ENCODE results near the gene LRFN3. TPM values are rescaled to one million over a fixed set of nuclear protein-coding genes. Genes with fewer than 3 reads are reported as not detected.
"Not testable (repeated sequence)": the region's sequence is repeated elsewhere in the genome, so short reads cannot be mapped to it uniquely, and the experiment has no call there.

The LRFN3 gene
- total RNA-seq, 1 donor from 2014 or later = 2.9 TPM

DNA sequence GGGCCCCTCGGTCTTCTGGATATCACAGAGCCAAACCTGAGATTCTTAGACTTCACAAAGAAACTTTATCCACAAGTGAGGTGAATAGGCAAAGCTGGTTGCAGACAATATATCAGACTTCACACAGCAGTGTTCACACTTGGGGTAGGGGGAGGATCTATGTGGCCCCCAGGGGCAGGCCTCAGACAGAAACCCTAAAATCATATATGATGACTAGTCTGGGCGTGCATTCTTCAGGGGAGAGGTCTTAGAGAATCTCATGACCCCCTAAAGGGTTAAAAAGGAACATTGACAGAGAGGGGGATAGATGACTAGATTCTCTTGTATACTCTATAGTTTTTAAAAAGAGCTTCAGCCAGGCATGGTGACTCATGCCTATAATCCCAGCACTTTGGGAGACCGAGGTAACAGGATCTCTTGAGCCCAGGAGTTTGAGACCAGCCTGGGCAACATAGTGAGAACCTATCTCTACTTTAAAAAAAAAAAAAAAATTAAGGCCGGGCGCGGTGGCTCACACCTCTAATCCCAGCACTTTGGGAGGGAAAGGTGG, 30.9 kb upstream of the LRFN3 start:
- DNase-seq (ENCODE audit: low spot score) = peak; percentile 31

DNA sequence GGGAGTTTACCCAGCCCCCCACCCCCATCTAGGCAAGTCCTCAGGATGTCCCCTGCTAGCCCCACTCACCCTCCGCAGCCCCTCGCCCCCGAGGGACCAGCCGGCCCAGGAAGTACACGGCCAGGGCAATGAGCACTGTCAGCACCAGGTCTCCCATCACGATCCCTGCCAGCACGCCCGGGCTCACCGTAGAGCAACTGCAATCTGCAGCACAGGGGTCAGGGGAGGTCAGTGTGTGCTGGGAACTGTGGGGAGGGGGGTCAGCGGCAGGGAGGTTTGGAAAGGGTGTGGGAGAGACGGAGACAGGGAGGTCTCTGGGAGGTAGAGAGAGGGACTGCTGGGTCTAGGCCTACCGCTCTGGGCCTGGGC, 28.8 kb upstream of the LRFN3 start:
- no peak for DNase-seq (ENCODE audit: low spot score)

DNA sequence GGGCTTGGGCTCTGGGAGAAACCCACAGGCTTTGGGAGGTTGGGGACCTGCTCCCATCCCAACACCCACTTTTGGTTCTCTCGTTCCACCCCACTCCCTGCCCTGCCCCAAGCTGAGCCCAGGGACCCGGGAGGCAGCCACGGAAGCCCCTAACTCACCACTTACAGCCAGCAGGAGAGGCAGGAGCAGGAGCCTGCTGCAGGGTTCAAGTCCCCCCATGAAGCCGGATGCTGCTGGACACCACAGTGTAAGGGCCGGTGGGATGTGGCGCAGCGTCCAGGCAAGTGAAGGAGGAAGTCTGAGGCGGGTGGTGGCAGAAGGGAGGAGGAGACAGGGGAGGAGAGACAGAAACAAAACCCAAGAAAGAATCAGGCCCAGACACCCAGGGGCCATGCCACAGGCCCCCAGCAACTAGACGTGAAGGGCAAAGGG, 28.1 kb upstream of the LRFN3 start, which contains the start of gene TYROBP:
TSS of gene TYROBP (minus strand) at position 286 of the 432 bp plus-strand sequence. CDS start at position 219, 67 bp downstream.
- no peak for DNase-seq (ENCODE audit: low spot score)

DNA sequence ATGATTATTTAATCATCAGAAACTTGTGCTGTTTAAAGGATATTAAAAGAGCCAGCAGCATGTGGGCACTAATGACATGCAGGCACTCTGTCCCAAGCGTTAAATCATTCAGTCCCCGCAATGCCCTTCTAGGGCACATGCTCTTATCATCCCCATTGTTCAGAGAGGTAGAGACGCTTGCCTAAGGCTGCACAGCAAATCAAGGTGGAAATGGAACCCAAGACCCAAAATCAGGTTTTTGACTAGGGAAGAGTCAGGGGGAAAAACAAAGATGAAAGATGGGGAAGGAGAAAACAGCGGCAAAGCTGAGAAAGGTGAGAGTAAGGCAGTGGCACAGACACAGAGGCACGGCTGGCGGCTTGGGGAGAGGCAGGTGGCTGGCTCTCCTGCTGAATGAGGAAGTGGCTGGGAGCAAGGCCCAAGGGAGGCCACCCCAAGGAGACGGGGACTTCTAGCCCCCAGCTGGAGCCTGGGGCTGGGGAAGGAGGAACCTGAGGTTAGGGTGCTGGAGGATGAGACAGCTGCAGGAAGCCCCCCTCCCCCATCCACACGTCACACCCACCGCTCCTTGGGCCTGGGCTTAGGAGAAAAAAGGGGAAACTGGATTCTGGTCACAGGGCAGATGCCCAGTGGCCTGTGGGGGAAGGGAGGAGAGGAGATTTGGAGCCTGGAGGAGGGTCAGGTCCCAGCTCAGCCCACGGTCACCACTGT, 27.0 kb upstream of the LRFN3 start:
- peak; percentile 63 for DNase-seq (ENCODE audit: low spot score)

DNA sequence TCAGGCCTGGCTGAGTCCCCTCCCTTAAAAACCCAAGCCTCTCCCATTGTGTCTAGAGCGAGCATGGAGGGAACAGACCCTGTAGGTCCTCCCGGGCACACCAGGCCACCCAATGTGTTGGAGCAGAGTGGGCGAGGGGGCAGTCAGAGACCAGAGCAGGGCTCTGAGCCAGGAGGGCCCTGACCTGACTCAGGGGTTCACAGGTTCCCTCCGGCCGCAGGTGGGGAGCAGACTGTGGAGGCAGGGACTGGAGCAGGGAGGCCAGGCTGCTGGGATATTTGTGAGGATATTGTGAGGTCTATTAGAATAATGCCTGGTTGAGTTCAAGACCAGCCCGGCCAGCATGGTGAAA, 26.5 kb upstream of the LRFN3 start:
- no peak for DNase-seq (ENCODE audit: low spot score)

DNA sequence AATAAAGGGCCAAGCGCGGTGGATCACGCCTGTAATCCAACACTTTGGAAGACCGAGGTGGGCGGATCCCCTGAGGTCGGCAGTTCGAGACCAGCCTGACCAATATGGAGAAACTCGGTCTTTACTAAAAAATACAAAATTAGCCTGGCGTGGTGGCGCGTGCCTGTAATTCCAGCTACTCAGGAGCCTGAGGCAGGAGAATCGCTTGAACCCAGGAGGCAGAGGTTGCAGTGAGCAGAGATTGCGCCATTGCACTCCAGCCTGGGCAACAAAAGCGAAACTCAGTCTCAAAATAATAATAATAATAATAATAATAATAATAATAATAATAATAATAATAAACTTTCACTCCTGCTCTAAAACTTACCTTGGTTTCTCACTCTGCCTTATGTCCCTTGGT, 25.8 kb upstream of the LRFN3 start:
- not testable (repeated sequence) for DNase-seq (ENCODE audit: low spot score)

DNA sequence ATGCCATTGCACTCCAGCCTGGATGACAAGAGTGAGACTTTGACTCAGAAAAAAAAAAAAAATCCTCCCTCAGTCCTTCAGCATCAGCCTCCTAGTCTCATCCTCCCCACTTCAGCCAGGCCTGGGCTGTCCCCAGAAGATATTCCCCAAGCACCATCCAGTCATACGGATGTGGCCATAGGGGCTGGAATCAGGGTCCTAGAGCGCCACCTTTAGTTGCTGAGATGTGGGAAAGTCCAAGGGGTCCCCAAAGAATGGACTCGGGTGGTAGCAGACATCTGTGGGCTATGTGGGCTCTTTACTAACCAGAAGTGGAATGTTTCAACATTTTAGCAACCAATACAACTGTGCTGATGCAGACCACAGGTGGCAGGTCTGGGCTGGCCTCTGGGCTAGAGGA, 25.0 kb upstream of the LRFN3 start:
- no peak for DNase-seq (ENCODE audit: low spot score)

DNA sequence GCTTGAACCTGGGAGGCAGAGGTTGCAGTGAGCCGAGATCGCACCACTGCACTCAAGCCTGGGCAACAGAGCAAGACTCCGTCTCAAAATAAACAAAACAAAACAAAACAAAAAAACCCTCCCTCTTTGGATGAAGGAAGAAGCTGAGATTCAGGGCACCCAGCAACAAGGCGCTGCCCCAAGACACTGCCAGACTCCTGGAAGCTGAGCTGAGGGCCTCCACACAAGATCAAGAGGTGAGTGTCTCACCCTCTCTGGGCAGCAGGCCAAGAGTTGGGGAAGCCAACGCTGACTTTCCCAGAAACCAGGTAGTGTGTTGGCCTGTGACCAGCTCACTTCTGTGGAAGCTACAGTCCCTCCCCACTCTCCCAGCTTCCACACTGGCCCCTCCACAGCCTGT, 24.4 kb upstream of the LRFN3 start:
- no peak for DNase-seq (ENCODE audit: low spot score)

DNA sequence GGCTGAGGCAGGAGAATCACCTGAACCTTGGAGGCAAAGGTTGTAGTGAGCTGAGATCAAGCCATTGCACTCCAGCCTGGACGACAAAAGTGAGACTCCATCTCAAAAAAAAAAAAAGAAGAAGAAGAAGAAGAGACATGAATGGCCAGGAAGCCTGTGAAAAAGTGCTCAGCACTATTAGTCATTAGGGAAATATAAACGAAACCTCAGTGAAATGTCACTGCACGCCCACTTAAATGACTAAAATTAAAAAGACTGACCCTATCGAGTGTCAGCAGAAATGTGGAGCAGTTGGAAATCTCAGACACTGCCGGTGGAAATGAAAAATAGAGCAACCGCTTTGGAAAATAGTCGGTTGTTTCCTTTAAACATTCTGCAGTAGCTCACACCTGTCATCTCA, 22.6 kb upstream of the LRFN3 start:
- no peak for DNase-seq (ENCODE audit: low spot score)

DNA sequence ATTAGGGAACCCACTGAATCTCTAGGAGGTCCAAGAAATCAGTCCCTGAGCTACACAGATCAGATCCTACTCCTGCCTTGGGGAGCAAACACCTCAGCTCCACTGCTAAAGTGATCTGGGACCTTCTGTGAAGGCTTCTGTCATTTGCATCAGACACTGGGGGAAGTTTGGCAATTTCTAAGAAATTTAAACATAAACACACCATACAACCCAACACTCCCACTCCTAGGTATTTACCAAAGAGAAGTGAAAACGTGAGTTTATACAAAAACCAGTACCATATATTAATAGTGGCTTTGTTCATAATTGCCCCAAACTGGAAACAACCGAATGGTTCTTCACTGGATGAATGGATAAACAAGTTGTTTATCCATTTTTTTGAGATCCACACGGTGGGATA, 20.7 kb upstream of the LRFN3 start:
- DNase-seq (ENCODE audit: low spot score) = no peak

DNA sequence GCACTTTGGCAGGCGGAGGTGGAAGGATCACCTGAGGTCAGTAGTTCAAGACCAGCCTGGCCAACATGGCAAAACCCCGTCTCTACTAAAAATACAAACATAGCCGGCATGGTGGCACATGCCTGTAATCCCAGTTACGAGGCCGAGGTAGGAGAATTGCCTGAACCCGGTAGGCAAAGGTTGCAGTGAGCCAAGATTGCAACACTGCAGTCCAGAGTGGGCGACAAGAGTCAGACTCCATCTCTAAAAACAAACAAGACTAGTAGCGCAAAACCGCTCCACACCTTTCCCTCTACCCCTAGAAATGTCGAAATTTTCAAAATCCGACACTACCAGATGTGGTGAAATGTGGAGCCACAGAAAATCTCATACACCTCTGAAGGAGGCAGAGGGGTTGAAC, 16.9 kb upstream of the LRFN3 start:
- no peak for DNase-seq (ENCODE audit: low spot score)

DNA sequence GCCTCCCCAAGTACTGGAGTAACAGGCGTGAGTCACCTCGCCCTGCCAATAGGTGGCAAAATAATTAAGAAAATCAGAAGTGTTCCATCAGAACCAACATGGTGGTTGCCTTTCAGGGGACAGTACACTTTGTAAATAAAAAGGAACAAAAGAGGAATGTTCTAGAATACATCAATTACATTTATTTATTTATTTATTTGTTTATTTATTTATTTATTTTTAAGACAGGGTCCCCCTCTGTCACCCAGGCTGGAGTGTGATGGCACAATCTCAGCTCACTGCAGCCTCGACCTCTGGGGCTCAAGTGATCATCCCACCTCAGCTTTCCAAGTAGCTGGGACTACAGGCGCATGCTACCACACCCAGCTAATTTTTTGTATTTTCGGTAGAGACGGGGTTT, 15.2 kb upstream of the LRFN3 start:
- no peak for DNase-seq (ENCODE audit: low spot score)

DNA sequence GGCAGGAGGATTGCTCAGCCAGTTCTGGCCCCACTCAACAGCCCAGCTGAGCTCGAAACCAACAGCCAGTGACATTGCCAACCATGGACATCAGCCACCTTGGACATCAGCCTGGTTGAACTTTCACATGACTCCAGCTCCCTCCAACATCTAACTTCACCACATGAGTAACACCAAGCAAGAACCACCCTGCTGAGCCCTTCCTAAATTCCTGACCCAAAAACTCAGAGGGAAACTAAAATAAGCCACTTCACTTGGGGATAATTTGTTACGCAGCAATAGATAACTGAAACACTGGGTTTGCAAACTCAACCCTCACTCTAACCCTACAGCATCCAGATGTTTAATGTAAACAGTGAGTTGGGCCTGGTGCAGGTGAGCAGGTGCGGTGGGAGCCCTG, 10.7 kb upstream of the LRFN3 start:
- no peak for DNase-seq (ENCODE audit: low spot score)

DNA sequence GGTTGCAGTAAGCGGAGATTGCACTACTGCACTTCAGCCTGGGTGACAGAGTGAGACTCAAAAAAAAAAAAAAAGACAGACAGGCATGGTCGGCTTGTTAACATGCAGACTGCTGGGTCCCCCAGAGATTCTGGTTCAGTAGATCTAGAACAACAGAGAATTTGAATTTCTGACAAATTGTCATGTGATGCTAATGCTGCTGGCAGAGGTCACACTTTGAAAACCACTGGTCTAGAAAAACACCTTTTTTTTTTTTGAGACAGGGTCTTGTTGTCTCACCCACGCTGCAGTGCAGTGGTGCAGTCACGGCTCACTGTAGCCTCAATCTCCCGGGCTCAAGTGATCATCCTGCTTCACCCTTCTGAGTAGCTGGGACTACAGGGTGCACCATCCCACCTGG, 7.7 kb upstream of the LRFN3 start:
- no peak for DNase-seq (ENCODE audit: low spot score)

DNA sequence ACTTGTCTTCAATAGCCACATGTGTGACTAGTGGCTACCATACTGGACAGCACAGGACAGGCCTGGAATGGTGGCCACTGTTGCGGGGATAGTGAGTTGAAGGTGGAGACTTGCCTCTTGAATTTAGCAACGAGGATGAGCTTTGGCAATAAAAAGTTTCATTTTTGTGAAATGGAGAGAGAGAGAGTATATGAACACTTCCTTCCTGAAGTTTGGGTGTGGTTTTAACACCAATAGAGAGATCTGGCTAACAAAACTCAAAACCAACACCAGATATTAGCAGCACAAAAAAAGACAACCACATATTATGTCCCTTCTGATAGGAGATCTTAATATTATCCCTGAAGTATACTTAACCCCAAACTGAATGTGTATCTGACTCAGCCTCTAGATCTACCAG, 6.3 kb upstream of the LRFN3 start:
- no peak for DNase-seq (ENCODE audit: low spot score)

DNA sequence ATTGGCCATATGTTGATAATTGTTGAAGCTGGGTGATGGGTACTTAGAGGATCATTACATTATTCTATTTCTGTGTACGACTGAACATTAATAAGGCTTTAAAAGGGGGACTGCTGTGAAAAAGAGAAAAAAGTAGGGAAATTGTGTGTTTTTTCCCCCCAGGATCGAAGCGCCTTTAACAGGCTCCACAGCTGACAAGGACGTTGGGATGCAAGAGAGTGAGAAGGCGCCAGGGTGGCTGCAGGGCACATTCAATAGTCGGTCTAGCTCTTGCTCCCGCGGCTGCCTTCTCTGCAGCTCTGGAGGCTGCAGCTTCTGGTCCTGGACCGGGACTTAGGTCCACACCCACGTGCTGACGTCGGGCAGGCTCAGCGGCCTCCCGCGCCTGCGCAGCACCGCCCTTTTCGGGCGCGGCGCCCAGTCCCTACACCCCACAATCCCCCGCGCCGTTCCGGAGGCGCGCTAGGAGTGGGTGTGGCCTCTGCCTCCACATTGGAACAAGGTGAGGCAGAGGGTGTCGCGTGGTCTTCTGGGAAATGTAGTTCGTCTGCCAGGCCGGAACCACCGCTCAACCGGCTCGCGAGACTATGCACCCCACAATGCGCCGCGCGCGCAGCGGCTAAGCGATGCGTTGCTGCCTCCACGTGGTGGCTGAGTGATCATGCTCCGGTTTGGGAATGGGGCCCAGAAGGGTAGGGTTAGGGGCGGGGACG, 4.9 kb upstream of the LRFN3 start:
- DNase-seq (ENCODE audit: low spot score) = peak; percentile 100

DNA sequence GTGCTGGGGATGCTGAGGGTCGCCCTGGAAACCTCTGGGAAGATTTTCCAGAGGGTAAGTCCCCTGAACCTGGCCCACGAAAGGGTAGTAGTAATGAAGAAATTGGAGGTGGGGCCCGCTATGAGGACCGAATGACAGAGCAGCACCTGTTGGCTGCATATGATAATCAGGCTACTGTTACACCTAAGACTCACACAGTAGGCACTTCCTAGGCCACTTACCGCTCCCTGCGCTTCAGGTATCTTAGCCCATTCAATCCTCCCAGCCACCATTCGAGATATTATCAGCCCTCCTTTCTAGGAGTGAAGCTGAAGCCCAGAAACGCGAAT, 4.3 kb upstream of the LRFN3 start:
- DNase-seq (ENCODE audit: low spot score) = no peak

DNA sequence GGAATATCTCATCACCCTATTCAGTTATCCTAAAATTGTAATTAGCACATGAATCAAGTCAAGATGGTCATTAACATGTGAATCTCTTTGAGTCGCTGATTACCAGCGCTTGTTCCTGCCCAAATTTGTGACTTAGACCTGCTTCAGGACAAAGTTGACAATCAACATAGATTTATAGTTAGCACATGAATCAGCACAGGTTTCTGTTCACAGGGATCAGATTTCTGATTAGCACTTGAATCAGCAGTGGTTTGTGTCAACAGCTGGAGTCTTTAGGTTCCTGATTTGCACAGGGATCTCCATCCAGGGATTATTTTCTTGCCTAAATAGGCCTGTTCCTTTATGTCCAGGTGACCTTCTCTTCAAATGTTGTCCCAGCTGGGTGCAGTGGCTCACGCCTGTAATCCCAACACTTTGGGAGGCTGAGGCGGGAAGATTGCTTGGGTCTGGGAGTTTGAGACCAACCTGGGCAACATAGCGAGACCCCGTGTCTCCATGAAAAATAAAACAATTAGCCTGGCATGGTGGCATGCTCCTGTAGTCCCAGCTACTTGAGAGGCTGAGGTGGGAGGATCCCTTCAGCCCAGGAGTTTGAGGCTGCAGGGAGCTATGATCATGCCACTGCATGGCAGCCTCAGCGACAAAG, 3.8 kb upstream of the LRFN3 start:
- no peak for DNase-seq (ENCODE audit: low spot score)

DNA sequence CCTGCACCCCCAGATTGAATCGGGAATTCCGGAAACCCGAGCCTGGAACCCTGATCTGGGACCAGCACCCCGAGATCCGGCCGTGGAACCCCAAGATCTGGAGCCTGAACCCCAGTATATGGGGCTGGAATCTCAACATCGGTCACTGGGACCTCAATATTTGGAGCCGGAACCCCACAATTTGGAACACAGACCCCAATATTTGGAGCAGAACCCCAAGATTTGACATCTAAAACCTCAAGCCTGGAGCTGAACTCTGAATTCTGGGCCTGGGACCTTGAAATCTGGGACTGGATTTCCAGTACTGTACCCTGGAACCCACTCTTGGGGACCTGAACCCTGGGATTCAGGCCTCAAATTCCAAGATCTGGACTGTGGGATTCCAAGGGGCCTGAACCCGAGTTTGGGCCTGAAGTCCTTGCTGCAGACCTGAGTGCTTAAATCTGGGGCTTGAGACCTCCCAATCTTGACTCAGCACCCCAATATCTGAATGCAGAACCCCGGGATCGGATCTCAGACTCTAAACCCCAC, 629 bp downstream of the LRFN3 start:
- no peak for DNase-seq (ENCODE audit: low spot score)

DNA sequence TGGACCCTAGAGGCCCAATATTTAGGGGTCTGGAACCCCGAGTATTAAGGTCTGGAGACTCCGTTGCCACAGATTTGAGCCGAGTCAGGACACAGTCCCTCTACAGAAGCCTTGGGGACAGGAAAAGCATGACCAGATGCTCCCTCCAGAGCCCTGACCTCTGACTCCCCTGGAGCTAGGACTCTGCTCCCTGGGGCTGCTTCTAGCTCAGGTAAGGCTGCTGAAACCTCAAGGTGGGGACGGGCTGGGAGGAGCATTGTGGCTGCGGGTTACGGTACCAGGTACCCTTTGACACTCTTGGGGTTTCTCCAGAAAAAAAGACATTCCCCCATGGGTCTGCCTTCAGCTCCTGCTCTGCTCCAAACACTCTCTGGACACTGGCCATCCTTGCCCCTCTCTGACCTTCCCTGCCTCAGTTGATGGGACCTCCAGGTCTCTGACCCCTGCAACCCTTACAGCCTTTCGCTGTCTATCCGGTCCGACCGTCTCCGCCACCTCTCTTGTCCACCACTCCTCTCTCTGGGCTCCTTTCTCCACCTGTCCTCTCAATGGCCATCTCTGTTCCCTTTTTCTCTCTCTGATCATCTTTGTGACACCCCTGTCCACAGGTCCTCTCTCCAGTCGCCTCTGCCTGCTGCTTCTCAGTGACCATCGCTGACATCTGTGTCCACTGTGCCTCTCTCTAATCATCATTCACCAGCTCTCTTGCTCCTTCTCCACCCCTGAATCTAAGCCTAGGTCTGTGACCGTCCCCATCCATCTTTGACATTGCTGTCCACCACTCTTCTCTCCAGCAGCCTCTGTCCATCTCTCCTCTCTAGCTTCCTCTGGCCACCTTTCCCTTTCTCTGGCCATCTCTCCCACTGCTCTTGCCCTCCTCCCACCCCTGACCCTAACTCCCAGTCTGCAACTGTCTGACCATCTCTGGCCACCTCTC, 1.4 kb downstream of the LRFN3 start:
- DNase-seq (ENCODE audit: low spot score) = no peak

Data from umbilical cord (tissue), 2 donors.